Suppressor macrophage treated with lipopolysaccharide for 4 hours (primary cell): ENCODE measurements around the gene DDX10.

Experiments
- DNase-seq: peaks from one replicate; pipeline ENCODE4 v3.0.0-alpha.2; 2020

Gene DDX10

GRCh38 chr11:108877178-108877577 is 212.3 kb downstream of the DDX10 start:
- DNase-seq = no peak

GRCh38 chr11:108880510-108880909 is 215.6 kb downstream of the DDX10 start:
- no peak for DNase-seq

DNA sequence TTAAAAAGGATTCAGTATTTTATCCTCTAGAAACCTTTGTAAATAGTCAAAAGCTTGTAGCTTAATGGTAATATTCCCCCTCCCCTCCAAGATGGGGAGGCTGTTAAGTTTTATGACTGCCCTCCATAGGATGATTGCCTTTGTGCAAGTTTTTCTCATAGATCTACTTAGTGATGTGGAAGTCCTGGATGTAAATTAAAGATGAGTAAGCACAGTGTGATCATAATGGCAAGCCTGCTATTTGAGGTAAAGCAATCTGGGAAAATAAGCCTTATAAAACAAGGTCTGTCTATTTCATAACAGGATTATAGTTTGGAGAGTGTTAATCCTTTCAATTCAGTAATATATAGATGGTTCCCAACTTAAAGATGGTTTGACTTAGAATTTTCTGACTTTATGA is 216.3 kb downstream of the DDX10 start:
- DNase-seq = no peak

- no peak for DNase-seq
Observed at GRCh38 chr11:108882211-108882831, 217.5 kb downstream of the DDX10 start.

DNA sequence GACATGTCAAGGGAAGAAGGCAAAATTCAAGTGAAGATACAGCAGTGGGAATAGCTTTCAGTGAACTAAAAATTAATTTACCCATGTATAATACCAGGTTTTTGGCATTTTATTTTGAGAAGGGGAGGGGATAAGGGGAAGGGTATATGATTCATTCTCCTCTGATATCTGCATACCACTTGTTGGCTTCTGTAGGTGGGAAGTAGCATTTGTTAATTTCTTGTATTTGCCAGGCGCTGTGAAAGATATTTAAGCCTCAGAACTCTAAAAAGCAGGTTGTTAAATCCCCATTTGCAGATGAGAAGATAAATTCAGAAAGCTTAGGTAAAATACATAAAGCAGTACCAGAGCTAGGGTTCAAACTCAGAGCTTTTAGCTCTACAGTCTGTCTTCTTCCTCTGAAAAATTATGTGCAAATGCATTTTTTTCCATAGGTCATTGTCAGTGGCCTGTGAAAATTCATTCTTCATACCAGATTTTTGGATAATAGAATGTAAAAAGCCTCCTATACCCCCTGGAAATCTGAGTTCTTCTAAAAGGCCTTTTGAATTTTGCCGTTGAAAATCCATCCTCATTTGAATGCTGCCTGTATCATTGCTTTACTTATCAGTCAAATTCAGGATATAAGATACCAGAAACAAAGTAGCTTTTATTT is 221.3 kb downstream of the DDX10 start:
- DNase-seq = no peak

- no peak for DNase-seq
Observed at GRCh38 chr11:108886660-108887009, 221.8 kb downstream of the DDX10 start.

DNA sequence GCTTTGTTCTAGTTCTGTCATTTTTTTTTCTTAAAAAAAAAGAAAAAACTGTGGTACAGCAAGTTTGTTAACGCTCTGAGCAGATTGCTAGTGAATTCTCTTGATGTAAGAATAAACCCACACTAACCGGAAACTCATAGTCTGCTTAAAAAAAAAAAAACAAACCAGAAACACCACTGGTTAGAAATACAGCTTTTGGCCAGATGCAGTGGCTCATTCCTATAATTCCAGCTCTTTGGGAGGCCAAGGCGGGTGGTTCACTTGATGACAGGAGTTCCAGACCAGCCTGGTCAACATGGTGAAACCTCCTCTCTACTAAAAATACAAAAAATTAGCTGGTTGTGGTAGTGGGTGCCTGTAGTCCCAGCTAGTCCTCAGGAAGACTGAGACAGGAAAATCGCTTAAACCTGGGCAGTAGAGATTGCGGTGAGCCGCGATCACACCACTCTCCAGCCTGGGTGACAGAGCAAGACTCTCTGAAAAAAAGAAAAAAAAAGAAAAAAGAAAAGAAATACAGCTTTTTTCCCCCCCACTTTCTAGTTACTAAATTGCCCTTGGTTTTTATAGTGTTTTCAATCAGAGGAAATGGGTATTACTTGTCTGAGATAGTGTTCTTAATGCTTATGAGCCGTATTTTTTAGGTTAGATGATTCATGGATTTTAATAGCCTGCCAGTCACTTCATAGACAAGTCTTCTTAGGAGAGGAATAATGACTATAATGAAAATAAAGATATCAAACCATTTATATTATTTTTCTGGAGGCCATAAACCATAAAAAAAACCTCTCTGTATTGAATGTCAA is 222.8 kb downstream of the DDX10 start:
- no peak for DNase-seq

DNA sequence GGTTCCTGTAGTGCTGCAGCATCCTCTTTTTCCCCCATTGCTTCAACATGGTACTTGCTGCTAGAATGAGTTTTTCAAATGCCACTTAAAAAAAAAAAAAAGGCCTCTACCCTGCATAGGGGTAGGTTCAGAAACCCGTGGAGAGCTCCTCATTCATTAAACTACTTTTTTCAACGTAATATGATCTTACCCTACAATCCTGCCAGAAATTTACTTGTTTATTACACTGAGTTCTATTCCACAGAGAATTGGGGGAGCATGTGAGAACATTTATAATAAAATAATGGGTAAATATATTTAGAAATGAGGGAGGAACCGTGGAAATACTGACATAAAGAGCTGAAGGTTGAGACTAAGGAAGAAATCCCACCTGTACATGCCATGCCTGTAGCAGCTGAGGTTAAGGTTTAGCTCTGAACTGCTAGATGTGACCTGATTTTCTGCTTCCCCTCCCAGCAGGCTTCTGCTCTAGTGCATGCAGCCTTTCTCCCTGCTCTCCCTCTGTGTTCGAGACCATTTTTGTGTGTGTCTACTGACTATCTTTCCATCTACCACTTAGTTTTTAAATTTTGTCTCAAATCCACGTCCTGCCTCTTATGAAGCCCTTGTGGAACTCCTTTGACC is 225.7 kb downstream of the DDX10 start:
- DNase-seq = no peak

- no peak for DNase-seq
Observed at GRCh38 chr11:108891143-108891542, 226.3 kb downstream of the DDX10 start.

- no peak for DNase-seq
Observed at GRCh38 chr11:108891909-108892511, 227.1 kb downstream of the DDX10 start.

GRCh38 chr11:108895579-108896480 is 231.0 kb downstream of the DDX10 start:
- DNase-seq = peak; percentile 72

GRCh38 chr11:108897071-108897481 is 232.2 kb downstream of the DDX10 start:
- DNase-seq = no peak

GRCh38 chr11:108897916-108898315 is 233.0 kb downstream of the DDX10 start:
- no peak for DNase-seq

DNA sequence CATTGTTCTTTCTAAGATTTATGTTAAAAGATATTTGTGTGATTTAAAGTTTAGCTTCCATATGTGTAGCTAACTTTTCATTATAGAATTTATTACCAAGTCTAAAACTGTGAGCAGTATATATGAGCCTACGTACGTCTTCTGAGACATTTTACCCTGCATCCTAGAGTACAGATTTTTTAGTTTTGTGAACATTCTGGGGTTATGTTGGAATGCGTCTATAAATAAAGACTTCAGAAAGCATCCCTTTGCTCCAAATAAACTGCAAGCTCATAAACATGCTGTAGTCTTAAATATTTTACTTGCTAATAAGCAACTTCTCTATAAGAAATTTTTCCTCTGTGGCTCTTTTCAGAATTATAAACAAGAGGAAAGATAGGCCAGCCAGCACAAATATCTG is 236.5 kb downstream of the DDX10 start:
- no peak for DNase-seq

GRCh38 chr11:108902027-108902469 is 237.2 kb downstream of the DDX10 start:
- DNase-seq = no peak

- no peak for DNase-seq
Observed at GRCh38 chr11:108904480-108904879, 239.6 kb downstream of the DDX10 start.

DNA sequence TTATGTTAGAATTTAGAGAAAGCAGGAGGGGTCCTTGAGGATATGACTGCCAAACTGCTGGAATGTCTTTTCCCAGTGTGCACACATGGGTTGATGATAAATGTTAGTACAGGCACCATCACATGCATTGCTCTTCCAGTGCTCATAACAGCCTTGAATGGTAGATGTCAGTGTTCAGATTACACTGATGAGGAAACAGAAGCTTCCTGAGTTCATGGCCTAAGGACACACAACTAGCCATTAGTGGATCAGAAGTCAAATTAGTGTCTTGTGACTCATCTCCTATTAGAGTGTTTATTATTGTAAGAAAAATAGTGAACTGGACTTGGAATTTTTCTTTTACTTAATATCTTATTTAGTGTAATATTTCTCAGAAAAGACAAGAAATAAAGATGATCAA is 241.5 kb downstream of the DDX10 start:
- DNase-seq = no peak

DNA sequence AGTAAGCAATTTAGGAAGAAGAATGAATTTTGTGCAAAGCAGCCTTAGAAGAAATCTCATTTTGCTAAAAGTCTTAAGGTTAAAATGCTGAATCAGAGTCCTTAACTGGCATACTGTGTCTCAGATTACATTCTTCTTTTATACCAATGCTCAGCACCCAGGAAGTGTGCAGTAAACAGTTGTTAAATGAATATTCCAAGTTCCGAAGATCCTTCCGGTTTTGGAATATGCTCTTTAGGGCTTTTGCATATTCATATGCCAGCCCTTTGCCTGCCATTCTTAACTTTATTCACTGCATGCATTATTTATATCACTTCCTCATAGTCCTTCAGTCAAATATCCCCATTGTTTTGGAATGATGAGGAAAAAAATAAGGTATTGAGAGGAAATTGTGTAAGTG is 242.0 kb downstream of the DDX10 start:
- no peak for DNase-seq

DNA sequence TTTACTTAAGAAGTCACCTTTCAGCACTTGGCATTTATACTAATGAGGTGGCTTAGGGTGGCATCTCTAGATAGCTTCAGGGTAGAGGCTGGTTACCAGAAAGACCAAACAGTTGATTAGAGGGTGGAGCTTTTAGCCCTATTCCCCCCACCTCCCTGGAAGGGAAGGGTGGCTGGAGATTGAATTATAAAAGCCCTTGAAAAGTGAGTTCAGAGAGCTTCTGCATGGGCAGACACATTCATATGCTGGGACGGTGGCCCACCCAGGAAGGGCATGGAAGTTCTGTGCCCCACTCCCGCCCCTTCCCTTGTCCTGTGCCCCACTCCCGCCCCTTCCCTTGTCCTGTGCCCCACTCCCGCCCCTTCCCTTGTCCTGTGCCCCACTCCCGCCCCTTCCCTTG is 244.2 kb downstream of the DDX10 start:
- no peak for DNase-seq

GRCh38 chr11:108909921-108910320 is 245.1 kb downstream of the DDX10 start:
- no peak for DNase-seq

GRCh38 chr11:108912581-108912980 is 247.7 kb downstream of the DDX10 start:
- no peak for DNase-seq

DNA sequence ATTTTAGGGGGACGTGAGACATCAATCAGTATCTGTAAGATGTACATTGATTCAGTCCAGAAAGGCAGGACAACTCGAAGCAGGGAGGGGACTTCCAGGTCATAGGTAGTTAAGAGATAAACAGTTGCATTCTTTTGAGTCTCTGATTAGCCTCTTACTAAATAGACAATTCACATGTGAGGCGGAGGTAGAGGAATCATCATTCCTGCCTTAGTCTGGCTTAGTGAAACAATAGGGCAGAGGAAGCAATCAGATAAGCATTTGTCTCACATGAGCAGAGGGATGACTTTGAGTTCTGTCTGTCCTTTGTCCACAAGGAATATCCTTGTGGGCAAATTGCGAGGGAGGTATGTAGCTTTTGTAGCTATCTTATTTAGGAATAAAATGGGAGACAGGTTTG is 248.3 kb downstream of the DDX10 start:
- DNase-seq = no peak
